Stimulated activated CD4-positive, alpha-beta T cell treated with anti-CD3 and anti-CD28 coated beads, Interleukin-2, amount 100 ng/mL, for 4 hours (primary cell): ENCODE data around the gene COA1.
A peak's percentile ranks its signal among the peaks of the same experiment; 100 is the strongest.
"Not testable (repeated sequence)": the region's sequence is repeated elsewhere in the genome, so short reads cannot be mapped to it uniquely, and the experiment has no call there.

Source experiments
- DNase-seq: peaks from one replicate; pipeline ENCODE4 v3.0.0-alpha.2; 2020; ENCODE audit warnings: low read depth

COA1 gene

DNA sequence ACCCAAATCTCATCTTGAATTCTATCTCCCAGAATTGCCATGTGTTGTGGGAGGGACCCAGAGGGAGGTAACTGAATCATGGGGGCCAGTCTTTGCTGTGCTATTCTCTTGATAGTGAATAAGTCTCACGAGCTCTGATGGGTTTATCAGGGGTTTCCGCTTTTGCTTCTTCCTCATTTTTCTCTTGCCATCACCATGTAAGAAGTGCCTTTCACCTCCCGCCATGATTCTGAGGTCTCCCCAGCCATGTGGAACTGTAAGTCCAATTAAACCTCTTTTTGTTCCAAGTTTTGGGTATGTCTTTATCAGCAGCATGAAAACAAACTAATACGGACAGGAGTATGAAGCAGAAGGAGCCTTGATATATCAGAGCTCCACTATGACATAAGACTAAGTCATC lies 41.5 kb downstream of the COA1 start:
- not testable (repeated sequence) for DNase-seq

DNA sequence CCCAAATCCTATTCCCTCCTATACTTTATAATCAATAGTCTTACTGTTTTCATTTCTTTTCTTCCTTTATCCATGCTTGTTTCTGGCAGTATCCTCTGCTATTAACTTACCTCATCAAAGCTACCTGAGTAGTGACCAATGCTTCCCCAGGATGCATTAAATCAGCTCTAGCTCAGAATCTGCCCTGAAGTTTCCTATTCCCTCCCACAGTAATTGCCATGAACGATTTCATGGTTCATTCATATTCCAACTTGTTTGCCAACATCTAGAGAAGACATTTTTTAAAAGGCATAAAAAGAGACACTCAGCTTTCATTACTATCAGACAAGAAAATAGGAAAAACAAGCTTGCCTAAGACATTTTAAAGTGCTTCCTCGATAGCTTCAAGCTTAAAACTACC lies 42.3 kb downstream of the COA1 start:
- no peak for DNase-seq

GRCh38 chr7:43680736-43681135 lies 48.6 kb downstream of the COA1 start:
- DNase-seq = no peak

- no peak for DNase-seq
Measured at GRCh38 chr7:43679210-43680068, 49.9 kb downstream of the COA1 start.

DNA sequence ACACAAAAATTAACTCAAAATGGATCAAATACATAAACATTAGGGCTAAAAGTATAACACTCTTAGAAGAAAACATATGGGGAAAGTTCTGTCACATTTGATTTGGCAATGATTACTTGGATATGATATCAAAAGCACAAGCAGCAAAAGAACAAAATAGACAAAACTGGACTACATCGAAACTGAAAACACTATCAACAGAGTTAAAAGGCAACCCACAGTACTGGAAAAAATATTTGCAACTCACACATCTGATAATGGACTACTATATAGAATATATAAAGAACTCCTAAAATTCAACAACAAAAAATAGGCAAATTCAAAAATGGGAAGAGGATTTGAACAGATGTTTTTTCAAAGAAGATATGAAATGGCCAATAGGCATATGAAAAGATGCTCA lies 51.0 kb downstream of the COA1 start:
- DNase-seq = no peak

DNA sequence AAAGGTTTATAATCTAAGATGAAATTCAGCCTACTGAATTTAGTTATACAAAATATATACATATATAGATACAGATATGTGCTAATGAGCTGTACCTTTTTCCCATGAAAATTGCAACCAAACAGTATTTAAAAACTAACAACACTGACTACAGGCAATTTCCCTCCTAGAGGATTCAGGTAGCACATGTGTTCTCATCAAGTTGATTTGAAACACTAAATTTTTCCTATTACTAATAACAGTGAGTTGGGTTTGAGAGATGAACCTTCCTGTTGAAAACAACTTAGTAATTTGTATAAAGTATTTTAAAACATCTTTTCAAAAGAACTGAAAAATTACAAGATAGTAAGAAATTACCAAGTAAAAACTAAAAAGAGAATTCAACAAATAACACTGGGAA lies 51.5 kb downstream of the COA1 start:
- no peak for DNase-seq

DNA sequence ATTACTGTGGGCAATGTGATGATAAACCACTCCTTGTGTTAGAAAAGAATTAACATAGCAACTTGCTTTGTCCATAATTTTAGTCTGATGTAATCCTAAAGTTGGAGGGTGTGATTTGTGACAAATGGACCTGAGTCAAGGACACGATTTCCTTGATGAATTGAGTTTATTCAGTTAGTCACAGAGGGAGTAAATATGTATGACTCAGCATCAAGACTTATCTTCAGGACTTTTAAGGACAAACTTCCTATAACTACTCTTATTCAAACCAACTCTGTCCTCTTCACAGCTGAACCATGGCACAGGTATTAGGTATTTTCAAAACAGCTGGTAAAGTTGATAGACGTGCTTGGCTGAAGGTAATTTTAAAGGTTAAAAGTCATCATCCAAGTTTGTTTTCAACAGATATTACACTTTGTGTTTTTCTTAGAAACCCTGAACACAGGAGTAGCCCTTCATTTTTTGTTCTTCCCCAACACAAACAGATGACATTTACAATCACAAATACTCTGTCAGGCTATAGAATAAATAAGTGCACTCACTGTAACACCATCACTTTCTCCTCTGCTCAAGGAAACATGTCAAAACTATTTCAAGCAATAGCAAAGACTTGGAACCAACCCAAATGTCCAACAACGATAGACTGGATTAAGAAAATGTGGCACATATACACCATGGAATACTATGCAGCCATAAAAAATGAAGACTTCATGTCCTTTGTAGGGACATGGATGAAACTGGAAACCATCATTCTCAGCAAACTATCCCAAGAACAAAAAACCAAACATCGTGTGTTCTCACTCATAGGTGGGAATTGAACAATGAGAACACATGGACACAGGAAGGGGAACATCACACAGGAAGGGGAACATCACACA lies 54.5 kb downstream of the COA1 start:
- DNase-seq = no peak

DNA sequence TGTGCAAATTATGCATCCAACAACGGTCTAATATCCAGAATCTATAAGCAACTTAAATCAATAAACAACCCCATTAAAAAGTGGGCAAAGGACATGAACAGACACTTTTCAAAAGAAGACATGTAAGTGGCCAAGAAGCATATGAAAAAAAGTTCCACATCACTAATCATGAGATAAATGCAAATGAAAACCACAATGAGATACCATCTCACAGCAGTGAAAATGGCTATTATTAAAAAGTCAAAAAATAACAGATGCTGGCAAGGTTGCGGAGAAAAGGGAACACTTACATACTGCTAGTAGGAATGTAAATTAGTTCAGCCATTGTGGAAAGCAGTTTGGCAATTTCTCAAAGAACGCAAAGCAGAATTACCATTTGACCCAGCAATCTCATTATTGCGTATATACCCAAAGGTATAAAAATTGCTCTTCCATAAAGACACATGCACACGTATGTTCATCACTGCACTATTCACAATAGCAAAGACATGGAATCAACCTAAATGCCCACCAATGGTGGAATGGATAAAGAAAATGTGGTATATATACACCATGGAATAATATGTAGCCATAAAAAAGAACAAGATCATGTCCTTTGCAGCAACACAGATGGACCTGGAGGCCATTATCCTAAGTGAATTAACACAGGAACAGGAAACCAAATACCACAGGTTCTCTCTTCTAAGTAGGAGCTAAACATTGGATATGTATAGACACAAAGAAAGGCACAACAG lies 55.9 kb downstream of the COA1 start:
- not testable (repeated sequence) for DNase-seq

DNA sequence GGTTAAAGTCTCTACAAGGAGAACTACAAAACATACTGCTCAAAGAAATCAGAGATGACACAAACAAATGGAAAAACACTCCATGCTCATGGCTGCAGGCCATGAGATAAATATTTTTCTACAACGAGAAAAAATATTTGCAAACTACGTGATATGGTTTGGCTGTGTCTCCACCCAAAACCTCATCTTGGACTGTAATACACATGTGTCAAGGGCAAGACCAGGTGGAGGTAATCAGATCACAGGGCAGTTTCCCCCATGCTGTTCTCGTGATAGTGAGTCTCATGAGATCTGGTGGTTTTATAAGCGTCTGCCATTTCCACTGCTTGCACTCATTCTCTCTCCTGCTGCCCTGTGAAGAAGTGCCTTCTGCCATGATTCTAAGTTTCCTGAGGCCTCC lies 57.8 kb downstream of the COA1 start:
- DNase-seq = no peak

DNA sequence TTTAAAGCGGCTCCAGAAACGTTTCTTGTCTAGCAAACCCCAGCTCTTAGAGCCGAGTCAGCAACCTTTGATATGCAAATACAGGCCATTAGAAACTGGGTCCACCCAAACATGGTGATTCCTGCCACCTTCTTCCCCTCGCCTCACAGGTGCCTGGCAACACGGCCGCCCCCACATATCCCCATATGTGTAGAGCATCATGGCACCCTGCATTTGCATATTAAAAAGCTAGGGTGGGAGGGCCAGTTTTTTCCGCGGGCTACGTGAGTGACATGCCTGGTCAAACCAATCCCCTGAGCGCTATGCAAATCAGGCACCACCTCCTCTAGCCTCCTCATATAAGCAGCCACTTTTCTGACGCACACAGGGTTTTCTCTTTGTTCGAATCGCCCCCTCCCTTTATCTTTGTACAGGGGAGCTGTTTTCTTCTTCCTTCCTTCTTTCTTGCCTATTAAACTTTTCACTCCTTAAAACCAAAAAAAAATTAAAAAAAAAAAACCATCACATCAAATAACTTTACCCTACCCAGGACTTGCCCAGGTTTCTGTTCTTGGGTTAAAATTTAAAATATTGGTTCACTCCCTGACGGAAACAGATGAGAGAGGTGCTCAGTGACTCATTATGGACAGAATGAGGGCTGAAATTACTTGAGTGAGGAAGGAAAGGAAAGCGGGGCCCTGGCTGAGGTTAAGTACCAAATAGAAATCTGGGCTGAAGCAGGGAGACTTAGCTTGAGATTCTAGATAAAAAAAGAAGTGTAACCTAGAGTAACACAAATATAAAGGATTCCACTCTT lies 59.8 kb downstream of the COA1 start:
- peak; percentile 74 for DNase-seq

- no peak for DNase-seq
Measured at GRCh38 chr7:43668035-43668434, 61.3 kb downstream of the COA1 start.

GRCh38 chr7:43666938-43667337 lies 62.4 kb downstream of the COA1 start:
- DNase-seq = no peak

DNA sequence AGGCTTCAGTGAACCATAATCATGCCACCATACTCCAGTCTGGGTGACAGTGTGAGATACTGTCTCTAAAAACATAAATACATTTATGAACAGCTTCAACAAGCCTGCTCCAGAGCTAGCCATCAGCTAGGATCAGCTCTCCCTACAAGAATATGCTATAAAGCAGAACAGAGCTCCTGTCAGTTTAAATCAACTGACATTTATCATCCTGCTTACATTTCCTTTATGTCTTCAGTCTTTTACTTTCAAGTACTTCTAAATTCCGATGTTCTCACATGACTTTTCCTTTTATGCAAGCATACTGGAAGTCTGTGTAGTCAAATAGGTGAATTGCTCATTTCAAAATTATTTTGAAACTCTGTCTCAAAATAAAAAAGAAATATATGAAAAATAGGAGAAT lies 64.6 kb downstream of the COA1 start:
- DNase-seq = no peak

- no peak for DNase-seq
Measured at GRCh38 chr7:43660141-43660540, 69.2 kb downstream of the COA1 start.

DNA sequence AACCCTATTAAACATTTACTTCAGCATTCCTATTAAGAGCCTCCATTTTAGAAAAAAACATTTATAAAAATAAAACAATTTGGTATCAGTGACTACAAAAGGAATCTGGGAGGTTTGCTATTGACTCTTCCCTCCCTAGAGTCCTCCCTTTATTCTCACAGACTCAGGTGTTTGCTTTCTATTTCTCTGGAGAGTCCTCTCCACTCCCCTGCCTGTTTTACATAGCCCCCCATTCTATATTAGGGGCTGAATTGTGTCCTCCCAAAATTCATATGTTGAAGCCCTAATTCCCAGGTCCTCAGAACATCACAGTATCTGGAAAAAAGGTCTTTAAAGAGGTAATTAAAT lies 69.8 kb downstream of the COA1 start:
- no peak for DNase-seq

- DNase-seq = no peak
Measured at GRCh38 chr7:43658718-43659548, 70.4 kb downstream of the COA1 start.

- DNase-seq = no peak
Measured at GRCh38 chr7:43656997-43657396, 72.3 kb downstream of the COA1 start.

- DNase-seq = no peak
Measured at GRCh38 chr7:43655584-43655983, 73.7 kb downstream of the COA1 start.

GRCh38 chr7:43653891-43654504 lies 75.3 kb downstream of the COA1 start:
- no peak for DNase-seq

DNA sequence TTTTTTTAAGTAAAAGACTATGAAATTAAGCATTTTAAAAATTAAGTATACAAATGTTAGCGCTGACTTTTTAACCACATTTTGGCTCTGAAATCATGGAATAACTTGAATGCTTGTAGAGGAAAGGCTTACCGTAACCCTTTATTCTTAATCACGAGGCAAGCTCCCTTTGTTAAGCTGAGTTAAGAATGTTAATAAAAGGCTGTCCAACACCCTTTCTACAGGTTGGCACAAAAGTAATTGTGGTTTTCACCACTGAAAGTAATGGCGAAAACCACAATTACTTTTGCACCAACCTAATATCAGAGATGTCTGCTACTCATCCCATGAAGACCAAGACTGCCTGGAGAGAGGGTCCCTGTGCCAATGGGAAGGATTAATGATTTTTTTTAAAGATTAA lies 75.9 kb downstream of the COA1 start:
- no peak for DNase-seq
